Choroid plexus epithelial cell (primary cell): ENCODE data around the gene SIPA1.

Experiments used
- DNase-seq: peaks from one replicate; pipeline ENCODE4 v3.0.0-alpha.2; 2010; ENCODE audit warnings: low read depth
- H3K4me3 ChIP-seq: 2 replicates; pipeline ENCODE4 v1.5.1; 2011; ENCODE audit warnings: low read depth, mild to moderate bottlenecking, control low read depth, low read length, moderate library complexity
- TF ChIP-seq, protein P1 (sequence below): conservative IDR thresholded peaks from 2 replicates; pipeline ENCODE4 v1.5.1; 2011; ENCODE audit warnings: low read depth, mild to moderate bottlenecking, control low read depth, inconsistent platforms, low read length, moderate library complexity

SIPA1 gene

GRCh38 chr11:65592858-65593517, 44.9 kb upstream of the SIPA1 start:
- no peak for DNase-seq
- no peak overlapping the region for H3K4me3 ChIP-seq
- TF ChIP-seq, protein P1, sequence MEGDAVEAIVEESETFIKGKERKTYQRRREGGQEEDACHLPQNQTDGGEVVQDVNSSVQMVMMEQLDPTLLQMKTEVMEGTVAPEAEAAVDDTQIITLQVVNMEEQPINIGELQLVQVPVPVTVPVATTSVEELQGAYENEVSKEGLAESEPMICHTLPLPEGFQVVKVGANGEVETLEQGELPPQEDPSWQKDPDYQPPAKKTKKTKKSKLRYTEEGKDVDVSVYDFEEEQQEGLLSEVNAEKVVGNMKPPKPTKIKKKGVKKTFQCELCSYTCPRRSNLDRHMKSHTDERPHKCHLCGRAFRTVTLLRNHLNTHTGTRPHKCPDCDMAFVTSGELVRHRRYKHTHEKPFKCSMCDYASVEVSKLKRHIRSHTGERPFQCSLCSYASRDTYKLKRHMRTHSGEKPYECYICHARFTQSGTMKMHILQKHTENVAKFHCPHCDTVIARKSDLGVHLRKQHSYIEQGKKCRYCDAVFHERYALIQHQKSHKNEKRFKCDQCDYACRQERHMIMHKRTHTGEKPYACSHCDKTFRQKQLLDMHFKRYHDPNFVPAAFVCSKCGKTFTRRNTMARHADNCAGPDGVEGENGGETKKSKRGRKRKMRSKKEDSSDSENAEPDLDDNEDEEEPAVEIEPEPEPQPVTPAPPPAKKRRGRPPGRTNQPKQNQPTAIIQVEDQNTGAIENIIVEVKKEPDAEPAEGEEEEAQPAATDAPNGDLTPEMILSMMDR: no peak

GRCh38 chr11:65593518-65594414, 44.1 kb upstream of the SIPA1 start:
- TF ChIP-seq, protein P1: peak; percentile 76
- no peak overlapping the region for H3K4me3 ChIP-seq
- DNase-seq: no peak

GRCh38 chr11:65595131-65595530, 42.8 kb upstream of the SIPA1 start:
- DNase-seq: no peak
- TF ChIP-seq, protein P1: no peak
- H3K4me3 ChIP-seq: no peak overlapping the region

DNA sequence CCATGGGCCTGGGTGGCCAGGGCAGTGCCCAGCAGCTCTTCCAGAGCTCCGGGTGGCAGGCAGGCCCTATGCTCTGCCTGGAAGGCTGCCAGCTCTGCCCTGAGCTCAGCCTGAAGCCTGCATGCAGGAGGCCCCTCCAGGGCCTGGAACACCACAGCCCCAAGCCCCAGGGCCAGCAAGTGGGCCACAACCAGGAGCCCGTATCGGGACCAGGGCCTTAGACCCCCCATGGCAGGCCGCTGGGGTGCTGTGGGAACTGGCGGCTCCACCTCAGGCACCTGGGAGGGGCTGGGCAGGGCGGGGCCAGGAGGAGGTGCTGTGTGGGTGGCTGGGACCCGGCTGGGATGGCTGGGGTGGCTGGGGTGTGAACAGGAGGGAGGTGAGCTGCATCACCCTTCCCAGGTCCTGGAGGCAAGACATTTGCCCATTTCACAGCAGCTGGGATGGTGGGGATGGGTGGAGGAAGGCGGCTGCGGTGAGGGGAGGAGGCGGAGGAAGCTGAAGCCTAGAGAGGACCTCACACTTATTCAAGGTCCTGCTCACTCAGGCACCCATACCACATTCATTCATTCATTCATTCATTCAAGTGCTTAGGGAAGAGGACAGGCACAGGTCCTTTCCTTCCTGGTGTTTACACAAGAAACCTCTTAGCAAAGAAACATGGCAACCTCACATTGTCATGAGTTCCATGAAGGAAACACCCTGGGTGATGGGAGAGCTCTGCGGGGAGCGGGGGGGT, 42.2 kb upstream of the SIPA1 start, which contains the start of gene KCNK7:
Gene KCNK7 (minus strand): TSS at position 258 of the 739 bp plus-strand sequence. CDS start 28 bp downstream, at position 230.
- no peak for DNase-seq
- no peak within 1 kb of the TSS for H3K4me3 ChIP-seq
- TF ChIP-seq, protein P1: no peak

DNA sequence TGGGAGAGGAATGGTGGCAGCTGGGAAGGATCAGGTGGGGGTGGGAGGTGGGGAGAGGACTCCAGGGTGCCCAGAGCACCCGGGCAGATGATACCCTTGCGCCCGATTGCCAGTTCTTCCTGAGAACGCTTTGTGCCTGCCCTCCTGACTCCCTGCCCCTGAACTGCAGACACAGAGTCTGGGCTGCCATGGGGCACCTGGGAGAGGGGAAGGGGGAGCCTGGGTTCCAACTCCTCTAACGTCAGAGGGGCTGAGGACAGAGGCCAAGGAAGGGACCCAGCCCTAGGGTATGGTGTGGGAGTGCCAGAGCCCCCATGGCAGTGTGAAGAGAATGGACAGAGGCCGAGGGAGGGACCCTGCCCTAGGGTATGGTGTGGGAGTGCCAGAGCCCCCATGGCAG, 41.4 kb upstream of the SIPA1 start:
- no peak for DNase-seq
- TF ChIP-seq, protein P1: no peak
- H3K4me3 ChIP-seq: no peak overlapping the region

- no peak for DNase-seq
- no peak overlapping the region for H3K4me3 ChIP-seq
- TF ChIP-seq, protein P1: no peak
Measured at GRCh38 chr11:65598258-65598699, 39.6 kb upstream of the SIPA1 start.
